Upper lobe of right lung (tissue), 1 donor: ENCODE results near the gene TAF13. TPM values are rescaled to one million over a fixed set of nuclear protein-coding genes. Genes with fewer than 3 reads are reported as not detected.

ENCODE experiments used
- ATAC-seq: fragments of 200-7000 bp; cut with Tn5 transposase; one replicate; pipeline ENCODE4 v1.9.1; 2020; ENCODE audit warnings: mild to moderate bottlenecking, moderate library complexity
- DNase-seq: peaks from one replicate; pipeline ENCODE4 v3.0.0-alpha.2; 2020
- H3K27ac ChIP-seq: fragments of 200-600 bp; one replicate; pipeline ENCODE4 v1.8.0; 2022
- H3K27me3 ChIP-seq: fragments of 200-600 bp; one replicate; pipeline ENCODE4 v1.8.0; 2022; ENCODE audit warnings: mild to moderate bottlenecking
- H3K36me3 ChIP-seq: fragments of 200-600 bp; one replicate; pipeline ENCODE4 v1.8.0; 2022
- H3K4me1 ChIP-seq: fragments of 200-600 bp; one replicate; pipeline ENCODE4 v1.8.0; 2022
- H3K4me3 ChIP-seq: fragments of 200-600 bp; one replicate; pipeline ENCODE4 v1.8.0; 2022; ENCODE audit warnings: mild to moderate bottlenecking
- H3K9me3 ChIP-seq: fragments of 200-600 bp; one replicate; pipeline ENCODE4 v1.8.0; 2022
- intact Hi-C: fragments of 100-400 bp; cut with DNase I; formaldehyde crosslinking; loops from one replicate; pipeline ENCODE4 v1.11.0; 2022
- total RNA-seq: library from RNA; stranded (reverse); fragmentation: NEBNext Ultra II Directional; extraction: Animal tissue kit (Norgen Biotek cat#: 25700); gene quantifications from one replicate; pipeline ENCODE4 v1.2.1, GENCODE V29; 2021
- TF ChIP-seq, protein P1 (sequence below): fragments of 200-600 bp; IDR thresholded peaks from one replicate; pipeline ENCODE4 v1.8.0; 2022; ENCODE audit warnings: antibody characterized with exemption
- donor health status: DM: no; HTN: yes; CAD: no; lungs with severe emphysema.

Gene TAF13
- total RNA-seq, 1 donor from 2014 or later, result 41.1 TPM

DNA sequence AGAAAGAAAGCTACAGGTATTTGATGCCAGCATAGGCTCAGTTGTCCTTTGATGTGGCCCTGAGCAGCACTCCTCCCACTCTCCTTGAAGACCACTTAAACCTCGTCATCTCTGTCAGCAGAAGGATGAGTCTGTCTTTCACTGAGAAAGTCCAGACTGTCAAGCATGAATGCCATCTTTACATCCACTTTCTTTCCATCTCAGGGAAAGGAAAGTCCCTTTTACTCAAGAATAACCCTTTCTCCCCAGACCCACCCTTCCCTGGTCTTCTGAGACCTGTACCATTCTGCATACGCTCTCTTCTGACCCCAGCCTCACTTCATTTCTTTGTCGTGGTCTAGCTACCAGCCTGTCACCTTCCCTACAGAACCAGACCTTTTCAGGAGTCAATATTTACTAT is 34.1 kb upstream of the TAF13 start:
- no peak overlapping the region for H3K27ac ChIP-seq
- H3K36me3 ChIP-seq, result no peaks in the 10 kb centered on the region
- H3K4me1 ChIP-seq, result peaks cover 19% of the 10 kb centered on the region
- H3K4me3 ChIP-seq, result no peak overlapping the region
- H3K27me3 ChIP-seq, result peaks cover 15% of the 10 kb centered on the region
- TF ChIP-seq, protein P1, sequence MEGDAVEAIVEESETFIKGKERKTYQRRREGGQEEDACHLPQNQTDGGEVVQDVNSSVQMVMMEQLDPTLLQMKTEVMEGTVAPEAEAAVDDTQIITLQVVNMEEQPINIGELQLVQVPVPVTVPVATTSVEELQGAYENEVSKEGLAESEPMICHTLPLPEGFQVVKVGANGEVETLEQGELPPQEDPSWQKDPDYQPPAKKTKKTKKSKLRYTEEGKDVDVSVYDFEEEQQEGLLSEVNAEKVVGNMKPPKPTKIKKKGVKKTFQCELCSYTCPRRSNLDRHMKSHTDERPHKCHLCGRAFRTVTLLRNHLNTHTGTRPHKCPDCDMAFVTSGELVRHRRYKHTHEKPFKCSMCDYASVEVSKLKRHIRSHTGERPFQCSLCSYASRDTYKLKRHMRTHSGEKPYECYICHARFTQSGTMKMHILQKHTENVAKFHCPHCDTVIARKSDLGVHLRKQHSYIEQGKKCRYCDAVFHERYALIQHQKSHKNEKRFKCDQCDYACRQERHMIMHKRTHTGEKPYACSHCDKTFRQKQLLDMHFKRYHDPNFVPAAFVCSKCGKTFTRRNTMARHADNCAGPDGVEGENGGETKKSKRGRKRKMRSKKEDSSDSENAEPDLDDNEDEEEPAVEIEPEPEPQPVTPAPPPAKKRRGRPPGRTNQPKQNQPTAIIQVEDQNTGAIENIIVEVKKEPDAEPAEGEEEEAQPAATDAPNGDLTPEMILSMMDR, result no peak
- no peaks in the 10 kb centered on the region for H3K9me3 ChIP-seq
- DNase-seq, result no peak
- intact Hi-C loops, result no loop called here
- ATAC-seq, result no peak

DNA sequence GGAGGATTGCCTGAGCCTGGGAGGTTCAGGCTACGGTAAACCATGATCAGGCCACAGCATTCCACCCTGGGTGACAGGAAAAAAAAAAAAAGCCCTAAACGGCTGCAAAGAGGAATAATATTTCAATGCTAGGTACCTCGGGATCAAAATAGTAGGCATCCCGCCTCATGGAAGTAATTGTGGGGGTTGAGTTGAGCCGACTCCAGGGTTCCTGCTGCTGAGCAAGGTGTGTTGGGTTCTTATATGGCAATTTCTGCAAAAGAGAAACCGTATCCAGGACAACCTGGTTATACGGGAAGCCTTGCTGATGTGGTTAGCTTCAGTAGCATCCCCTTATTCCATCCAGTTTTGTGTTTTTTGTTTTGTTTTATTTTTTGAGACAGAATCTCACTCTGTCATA is 32.0 kb upstream of the TAF13 start:
- intact Hi-C loops, result no loop called here
- DNase-seq (no peak), ATAC-seq (no peak)
- Histone ChIP-seq H3K9me3 (no peaks in the 10 kb centered on the region), H3K27ac (no peak overlapping the region), H3K27me3 (no peaks in the 10 kb centered on the region), H3K4me3 (no peak overlapping the region), H3K4me1 (peaks cover 8% of the 10 kb centered on the region), H3K36me3 (no peaks in the 10 kb centered on the region)
- TF ChIP-seq, protein P1, result no peak

DNA sequence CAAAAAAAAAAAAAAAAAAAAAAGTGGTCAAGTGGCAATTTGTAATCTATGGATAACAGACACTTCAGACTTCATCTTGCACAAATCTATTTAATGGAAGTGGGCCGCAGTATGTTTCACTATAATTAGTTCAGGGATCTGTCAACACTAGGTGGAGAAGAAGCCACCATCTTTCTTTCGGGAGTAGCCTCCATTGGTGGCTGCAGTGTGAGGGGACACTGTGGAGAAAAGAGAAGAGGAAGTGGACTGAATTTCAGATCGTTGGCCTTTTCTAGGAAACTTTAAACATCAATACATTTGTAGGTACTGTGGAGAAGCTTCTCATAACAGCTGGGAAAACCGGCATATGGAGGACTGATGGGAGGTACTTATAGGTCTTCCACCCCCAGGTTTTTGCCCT is 30.1 kb upstream of the TAF13 start:
- TF ChIP-seq, protein P1, result no peak
- Histone ChIP-seq H3K27ac (no peak overlapping the region), H3K4me3 (no peak overlapping the region), H3K9me3 (no peaks in the 10 kb centered on the region), H3K4me1 (peaks cover 9% of the 10 kb centered on the region), H3K27me3 (no peaks in the 10 kb centered on the region), H3K36me3 (no peaks in the 10 kb centered on the region)
- intact Hi-C loops, result no loop called here
- DNase-seq (no peak), ATAC-seq (no peak)

DNA sequence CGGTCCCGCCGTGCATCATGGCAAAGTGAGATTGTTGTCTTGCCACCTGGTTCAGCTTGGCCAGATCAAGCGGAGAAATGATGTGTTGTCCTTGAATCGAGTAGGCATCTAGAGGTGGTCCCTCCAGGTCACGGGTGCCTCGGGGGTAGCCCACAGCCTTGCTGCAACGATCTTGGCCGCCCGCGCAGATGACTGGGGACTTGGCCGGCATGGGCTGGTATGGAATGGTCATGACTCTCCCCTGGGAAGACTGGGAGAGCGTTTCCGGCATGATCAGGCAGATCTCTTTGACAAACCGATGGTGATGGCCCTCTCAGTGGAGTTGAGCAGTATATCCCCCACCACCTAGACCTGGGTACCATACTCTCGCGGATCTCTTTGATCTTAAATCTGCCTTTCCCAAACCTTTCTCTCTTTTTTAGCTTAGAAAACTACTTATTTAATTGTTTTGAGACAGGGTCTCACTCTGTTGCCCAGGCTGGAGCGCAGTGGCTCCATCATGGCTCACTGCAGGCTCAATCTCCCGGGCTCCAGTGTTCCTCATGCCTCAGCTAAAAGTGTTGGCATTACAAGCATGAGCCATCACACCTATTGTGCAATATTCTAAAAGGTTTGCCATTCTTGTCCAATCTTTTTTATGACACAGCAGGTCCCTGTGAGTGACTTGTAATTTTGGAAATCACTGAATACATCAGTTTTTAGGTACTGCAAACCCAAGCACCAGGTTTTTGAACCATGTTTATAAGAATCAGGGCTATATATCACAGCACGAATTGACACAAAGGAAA is 28.8 kb upstream of the TAF13 start:
- ATAC-seq (no peak), DNase-seq (no peak)
- no peaks in the 10 kb centered on the region for H3K27me3 ChIP-seq
- intact Hi-C loops, result no loop called here
- peaks cover 12% of the 10 kb centered on the region for H3K4me1 ChIP-seq
- H3K27ac ChIP-seq, result no peak overlapping the region
- no peaks in the 10 kb centered on the region for H3K36me3 ChIP-seq
- TF ChIP-seq, protein P1, result no peak
- no peaks in the 10 kb centered on the region for H3K9me3 ChIP-seq
- no peak overlapping the region for H3K4me3 ChIP-seq

DNA sequence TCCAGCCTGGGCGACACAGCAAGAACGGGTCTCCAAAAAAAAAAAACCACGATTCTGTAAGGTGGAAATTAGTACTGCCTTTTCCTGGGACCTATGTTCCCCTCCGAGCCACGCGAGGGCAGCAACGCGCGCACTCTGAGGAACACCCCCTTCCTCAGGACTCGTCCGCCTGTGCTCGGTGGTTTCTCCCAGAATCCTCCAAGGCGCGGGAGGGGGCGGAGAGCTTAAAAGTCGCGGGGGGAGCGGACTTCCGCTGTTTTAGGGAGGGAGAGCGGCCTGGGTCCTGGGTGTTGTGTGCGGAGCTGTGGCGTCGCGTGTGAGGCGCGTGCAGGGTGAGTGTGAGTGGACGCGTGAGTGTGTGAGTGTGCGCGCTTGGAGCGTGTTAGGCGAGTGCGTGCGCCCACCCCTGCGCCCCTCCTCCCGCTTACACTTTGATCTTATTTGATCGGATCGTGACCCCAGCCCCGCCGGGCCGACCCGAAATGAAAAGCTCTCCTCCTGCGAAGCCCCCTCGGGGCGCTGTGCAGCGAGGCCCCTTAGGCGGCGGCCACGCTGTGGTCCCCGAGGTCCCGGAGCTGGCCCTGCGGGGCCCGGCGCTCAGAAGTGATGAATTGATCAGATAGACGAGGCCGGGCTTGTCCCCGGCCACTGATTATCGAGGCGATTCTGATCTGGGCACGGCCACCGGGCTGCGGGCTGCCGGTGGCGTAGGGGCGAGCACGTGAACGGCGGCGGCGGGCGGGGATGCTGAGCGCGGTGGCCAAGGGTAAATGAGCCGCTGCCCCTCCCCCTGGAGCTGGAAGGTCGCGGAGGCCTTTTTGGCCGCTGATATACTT is 24.4 kb upstream of the TAF13 start:
- Histone ChIP-seq H3K36me3 (peaks cover 5% of the 10 kb centered on the region), H3K9me3 (no peaks in the 10 kb centered on the region), H3K27ac (peak overlapping the region; percentile 99), H3K27me3 (no peaks in the 10 kb centered on the region), H3K4me1 (peaks cover 19% of the 10 kb centered on the region), H3K4me3 (peak overlapping the region; percentile 100)
- DNase-seq, result peak; percentile 98
- TF ChIP-seq, protein P1, result peak; percentile 85
- intact Hi-C loops, result no loop called here
- ATAC-seq, result peak; percentile 99
